Bronchial epithelial cell (primary cell): ENCODE measurements around the gene RPS6KA2. TPM values are rescaled to one million over a fixed set of nuclear protein-coding genes. Genes with fewer than 3 reads are reported as not detected.
A peak's percentile ranks its signal among the peaks of the same experiment; 100 is the strongest.

Experiments used
- DNase-seq: peaks from one replicate; pipeline ENCODE4 v3.0.0-alpha.2; 2010; ENCODE audit warnings: low read depth
- FAIRE-seq: peaks from 2 replicates; lab custom pipeline; 2011; peaks lifted over from hg19 to GRCh38; lab: Jason Lieb, UNC
- H3K27me3 ChIP-seq: 2 replicates; pipeline ENCODE4 v1.5.1; 2011; ENCODE audit warnings: low read length; ENCODE audit not compliant: control insufficient read depth, insufficient read depth
- H3K36me3 ChIP-seq: 2 replicates; pipeline ENCODE4 v1.5.1; 2011; ENCODE audit warnings: low read length; ENCODE audit not compliant: control insufficient read depth, insufficient read depth
- H3K4me3 ChIP-seq: 2 replicates; pipeline ENCODE4 v1.5.1; 2011; ENCODE audit warnings: mild to moderate bottlenecking, low read depth, low read length, control low read depth
- total RNA-seq: library from RNA; depleted of rRNA; stranded (reverse); fragments of >200 nt; gene quantifications from 2 replicates; pipeline ENCODE4 v1.2.1, GENCODE V29; 2014
- TF ChIP-seq, protein P1 (sequence below): IDR thresholded peaks from 2 replicates; pipeline ENCODE4 v1.5.1; 2011; ENCODE audit warnings: mild to moderate bottlenecking, moderate library complexity, low read length, control low read depth, inconsistent platforms; ENCODE audit not compliant: insufficient read depth, severe bottlenecking

RPS6KA2 gene
- total RNA-seq, 1 donor from 2014 or later: 42.6 TPM

DNA sequence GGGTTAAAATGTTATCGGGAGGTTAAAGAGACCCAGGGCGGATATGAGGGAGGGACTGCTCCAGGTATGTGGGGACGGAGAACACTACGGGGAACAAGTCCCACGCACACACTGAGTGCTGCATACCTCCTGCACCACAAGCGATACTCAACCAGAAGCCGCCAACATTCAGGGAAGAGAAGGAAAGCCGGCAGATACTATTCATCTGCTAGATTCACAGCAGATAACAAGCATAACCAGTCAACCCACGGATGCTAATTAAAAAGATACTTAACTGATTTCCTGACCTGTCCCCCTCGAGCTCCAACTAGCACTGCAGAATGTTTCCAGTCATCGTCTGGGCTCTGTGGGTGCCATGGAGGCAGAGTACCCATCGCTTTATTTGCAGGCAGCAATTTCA is 45.1 kb upstream of the RPS6KA2 start:
- no peaks in the 10 kb centered on the region for H3K36me3 ChIP-seq
- DNase-seq (no peak), FAIRE-seq (no peak)

DNA sequence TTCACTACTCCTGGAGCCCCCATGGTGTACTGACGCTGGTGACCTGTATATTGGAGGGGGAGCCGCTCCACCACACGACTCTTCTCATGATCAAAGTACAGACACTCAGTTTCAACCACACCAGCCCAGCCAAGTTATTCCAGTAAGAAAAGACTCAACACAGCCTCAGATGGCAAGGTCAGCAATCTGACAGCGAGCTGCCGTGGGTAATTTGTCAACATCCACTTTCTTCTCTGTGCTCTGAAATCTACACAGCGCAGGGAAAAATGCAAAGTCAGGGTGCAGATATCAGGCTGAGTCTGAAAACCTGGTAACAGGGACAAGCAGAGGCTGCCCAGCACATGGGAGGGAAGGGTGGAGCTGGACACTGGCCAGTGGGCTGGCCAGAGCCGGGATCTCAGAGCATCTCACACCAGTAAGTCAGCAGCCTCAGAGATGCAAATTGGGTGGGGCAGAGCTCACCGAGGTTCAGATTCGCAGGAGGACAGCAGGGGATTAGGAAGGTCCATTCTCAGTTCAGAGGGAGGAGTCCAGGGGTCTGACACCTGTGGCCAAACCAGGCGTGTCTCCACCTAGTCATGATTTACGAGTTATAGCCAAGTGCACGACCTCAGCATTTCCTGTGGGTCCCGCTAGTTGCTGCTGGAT is 44.5 kb upstream of the RPS6KA2 start:
- no peak for DNase-seq
- FAIRE-seq: peak; percentile 76
- no peak overlapping the region for H3K4me3 ChIP-seq
- H3K27me3 ChIP-seq: peaks cover 4% of the 10 kb centered on the region
- TF ChIP-seq, protein P1, sequence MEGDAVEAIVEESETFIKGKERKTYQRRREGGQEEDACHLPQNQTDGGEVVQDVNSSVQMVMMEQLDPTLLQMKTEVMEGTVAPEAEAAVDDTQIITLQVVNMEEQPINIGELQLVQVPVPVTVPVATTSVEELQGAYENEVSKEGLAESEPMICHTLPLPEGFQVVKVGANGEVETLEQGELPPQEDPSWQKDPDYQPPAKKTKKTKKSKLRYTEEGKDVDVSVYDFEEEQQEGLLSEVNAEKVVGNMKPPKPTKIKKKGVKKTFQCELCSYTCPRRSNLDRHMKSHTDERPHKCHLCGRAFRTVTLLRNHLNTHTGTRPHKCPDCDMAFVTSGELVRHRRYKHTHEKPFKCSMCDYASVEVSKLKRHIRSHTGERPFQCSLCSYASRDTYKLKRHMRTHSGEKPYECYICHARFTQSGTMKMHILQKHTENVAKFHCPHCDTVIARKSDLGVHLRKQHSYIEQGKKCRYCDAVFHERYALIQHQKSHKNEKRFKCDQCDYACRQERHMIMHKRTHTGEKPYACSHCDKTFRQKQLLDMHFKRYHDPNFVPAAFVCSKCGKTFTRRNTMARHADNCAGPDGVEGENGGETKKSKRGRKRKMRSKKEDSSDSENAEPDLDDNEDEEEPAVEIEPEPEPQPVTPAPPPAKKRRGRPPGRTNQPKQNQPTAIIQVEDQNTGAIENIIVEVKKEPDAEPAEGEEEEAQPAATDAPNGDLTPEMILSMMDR: no peak
- H3K36me3 ChIP-seq: no peaks in the 10 kb centered on the region

More for the DNA sequence above, 45.1 kb upstream of the RPS6KA2 start:
- TF ChIP-seq, protein P1: no peak
- H3K4me3 ChIP-seq: no peak overlapping the region
- H3K27me3 ChIP-seq: peaks cover 4% of the 10 kb centered on the region

DNA sequence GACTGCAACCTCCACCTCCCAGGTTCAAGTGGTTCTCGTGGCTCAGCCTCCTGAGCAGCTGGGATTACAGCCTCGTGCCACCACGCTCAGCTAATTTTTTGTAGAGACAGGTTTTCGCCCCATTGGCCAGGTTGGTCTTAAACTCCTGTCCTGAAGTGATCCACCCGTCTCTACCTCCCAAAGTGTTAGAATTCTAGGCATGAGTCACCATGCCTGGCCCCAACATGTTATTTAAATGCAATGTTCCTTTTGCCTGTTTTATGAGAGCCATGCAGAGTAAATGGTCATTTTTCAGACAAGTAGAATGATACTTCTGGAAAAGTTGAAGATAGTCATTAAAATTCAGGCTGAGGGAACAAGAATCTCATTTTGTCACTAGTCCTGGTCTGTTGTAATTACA is 43.8 kb upstream of the RPS6KA2 start:
- DNase-seq: peak; percentile 52
- Histone ChIP-seq H3K36me3 (no peaks in the 10 kb centered on the region), H3K27me3 (peaks cover 4% of the 10 kb centered on the region), H3K4me3 (no peak overlapping the region)
- FAIRE-seq: no peak
- TF ChIP-seq, protein P1: no peak

DNA sequence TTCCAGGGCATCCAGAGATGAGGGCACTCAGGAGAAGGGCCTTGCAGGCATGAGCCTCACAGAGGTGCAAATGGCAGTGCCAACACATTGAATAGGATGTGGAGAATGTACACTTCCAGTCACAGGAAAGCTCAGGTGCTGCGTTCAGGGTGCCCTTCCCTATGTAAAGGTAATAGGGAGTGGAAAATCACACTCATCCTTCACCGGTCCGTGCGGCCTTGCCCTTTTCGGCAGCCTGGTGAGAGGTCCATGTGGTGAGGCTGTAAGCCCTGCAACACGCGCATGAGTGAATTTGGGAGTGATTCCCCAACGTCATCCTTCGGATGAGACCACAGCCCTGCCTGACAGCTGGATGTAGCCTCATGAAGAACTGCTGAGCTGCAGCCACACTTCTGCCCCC is 43.0 kb upstream of the RPS6KA2 start:
- Histone ChIP-seq H3K36me3 (no peaks in the 10 kb centered on the region), H3K27me3 (peaks cover 4% of the 10 kb centered on the region), H3K4me3 (no peak overlapping the region)
- FAIRE-seq (no peak), DNase-seq (no peak)
- TF ChIP-seq, protein P1: no peak

DNA sequence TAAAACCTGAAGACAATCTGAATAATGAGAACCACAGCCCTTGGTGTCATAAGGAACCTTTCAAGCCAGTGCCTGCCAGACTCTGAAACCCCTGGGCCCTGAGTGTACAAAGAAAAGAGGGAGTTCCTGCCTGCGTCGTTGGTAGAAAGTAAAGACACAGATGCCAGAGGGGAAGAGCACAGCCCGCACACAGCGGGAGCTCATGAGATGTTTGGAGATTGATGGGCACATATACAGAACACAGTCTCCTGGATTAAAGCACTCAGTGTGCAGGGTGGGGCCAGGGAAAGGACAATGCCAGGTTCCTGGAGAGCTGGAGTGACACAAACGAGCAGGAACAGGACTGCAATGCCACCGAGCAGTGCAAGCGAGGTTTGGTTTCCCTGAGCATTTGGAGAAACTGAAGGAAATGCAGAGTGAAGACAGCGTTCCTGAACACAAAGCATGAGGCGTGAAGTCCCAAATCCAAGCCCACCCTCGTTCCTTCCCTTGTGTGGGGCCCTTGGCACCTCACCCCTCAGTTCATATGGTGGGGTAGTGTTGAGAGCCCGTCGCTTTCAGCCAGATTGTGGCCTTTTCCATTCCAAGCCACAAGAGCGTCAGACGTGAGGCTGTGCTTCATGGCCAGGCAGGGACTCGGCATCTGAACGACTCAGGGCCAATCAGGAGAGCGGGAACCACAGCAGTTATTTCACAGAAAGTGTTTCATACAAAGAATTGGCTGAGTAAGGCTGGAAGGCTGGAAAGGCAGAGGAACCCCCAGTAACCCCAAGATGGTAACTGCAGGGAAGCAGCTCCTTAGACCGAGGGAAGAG is 41.0 kb upstream of the RPS6KA2 start:
- Histone ChIP-seq H3K36me3 (no peaks in the 10 kb centered on the region), H3K27me3 (peaks cover 4% of the 10 kb centered on the region), H3K4me3 (no peak overlapping the region)
- FAIRE-seq (peak; percentile 18), DNase-seq (no peak)
- TF ChIP-seq, protein P1: no peak
